ENCODE data around the gene SMIM32. TPM values are rescaled to one million over a fixed set of nuclear protein-coding genes. Genes with fewer than 3 reads are reported as not detected.

SMIM32 gene
- total RNA-seq, 1 donor from 2014 or later: not detected

DNA sequence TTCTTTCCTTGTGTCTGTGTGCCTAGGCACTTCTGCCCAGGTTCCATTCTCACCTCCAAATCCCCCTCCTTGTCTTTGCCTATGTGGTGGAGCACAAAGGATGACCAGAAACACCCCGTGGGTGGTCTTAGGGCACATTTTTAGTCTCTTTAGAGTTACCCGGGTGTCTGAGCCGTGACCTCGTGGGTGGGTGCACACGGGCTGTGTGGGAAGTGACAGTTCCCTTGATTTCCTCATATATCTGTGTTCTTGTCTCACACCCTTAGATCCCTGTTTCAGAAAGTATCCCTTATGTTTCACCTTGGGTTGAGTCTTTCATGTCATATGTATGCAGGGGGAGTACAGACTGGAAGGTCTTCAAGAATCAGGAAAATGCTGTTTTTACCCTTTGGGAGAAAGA lies 13.4 kb upstream of the SMIM32 start:
- DNase-seq: no peak

GRCh38 chr5:136205941-136206340 lies 13.0 kb upstream of the SMIM32 start:
- no peak for DNase-seq

DNA sequence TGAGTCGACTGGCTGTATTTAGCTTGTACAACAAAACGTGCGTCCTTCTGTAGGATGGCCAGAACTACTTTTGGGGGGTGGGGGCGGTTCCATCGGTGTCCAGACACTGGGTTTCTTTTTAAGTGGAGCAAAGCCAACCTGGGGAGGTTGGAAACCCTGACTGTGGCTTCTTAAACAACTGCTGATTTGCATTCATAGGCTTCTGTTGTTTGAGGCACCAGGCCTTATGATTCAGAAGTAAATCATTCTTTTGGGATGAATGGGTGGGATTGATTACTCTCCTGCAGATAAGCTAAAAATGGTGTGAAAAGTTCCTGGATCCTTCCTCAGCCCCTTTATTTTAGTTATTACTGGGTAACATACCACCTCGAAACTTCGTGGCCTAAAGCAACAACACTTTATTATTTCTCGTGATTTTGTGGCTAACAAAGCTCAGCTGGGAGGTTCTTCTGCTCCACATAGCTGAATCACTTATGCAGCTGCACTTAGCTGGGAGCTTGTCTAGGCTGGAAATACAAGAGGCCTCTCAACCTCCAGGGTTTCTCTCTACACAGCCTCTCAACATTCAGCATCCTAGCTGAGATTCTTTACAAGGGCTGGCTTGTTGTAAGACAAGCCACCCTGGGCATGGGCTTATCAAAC lies 12.2 kb upstream of the SMIM32 start:
- DNase-seq: no peak

GRCh38 chr5:136203303-136203922 lies 10.5 kb upstream of the SMIM32 start:
- no peak for DNase-seq

GRCh38 chr5:136202469-136203205 lies 9.7 kb upstream of the SMIM32 start:
- DNase-seq: no peak

DNA sequence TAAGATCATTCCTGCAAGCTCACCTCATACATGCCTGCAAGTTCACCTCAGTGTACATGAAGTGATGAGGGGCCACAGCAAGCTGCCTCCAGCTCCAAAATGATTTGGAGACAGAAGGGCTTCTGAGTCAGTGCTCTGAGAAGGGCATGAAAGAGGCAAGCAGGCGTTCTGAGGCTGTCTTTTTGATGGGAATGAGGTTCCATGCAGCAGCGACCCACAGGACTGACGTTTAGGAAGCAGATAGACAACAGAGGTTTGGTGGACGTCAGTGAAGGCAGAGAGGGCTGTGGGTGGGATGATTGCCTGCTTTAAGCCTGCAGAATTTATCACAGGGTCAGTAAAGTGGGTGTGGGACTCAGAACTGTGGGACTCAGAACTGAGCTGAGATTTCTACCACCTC lies 8.9 kb upstream of the SMIM32 start:
- DNase-seq: no peak

GRCh38 chr5:136200761-136201160 lies 7.8 kb upstream of the SMIM32 start:
- no peak for DNase-seq

DNA sequence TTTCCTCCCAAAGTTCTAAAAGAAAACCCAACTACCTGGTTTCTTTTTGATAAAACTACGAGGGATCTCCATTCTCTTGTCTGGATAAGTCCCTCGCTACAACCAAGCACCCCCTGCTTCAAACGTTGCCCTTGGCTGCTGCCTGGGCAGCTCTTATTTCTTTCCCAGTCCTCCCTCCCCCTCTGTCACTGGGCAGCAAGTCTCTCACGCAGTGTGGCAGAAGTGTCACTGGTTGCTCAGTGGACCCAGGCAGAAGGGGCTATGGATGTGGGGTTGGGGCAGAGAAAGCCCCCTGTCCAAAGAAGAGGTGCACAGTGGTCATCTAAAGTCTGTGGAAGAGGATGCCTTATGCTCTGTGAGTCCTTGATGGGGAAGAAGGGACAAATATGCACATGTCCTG lies 7.2 kb upstream of the SMIM32 start:
- DNase-seq: no peak

GRCh38 chr5:136199408-136199807 lies 6.4 kb upstream of the SMIM32 start:
- no peak for DNase-seq

DNA sequence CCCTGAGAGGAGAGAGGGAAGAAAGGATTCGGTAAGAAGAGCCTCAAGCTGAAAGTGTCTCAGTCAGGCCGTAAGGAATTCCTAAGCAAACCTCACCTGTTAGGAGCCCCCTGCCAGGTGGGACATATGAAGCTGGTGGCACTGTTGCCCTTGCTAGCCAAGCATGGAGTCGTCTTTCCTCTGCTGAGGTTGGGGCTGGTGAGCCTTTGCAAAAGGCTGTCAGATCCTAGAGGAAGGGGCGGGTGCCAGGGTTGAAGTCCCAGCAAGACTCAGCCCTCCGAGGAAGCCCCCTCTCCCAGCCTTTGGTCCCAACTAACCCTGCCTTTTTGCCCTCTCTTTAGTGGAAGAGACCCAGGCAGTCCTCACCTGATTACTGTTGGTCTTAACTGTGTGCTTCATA lies 5.5 kb upstream of the SMIM32 start:
- DNase-seq: no peak

GRCh38 chr5:136197462-136198142 lies 4.6 kb upstream of the SMIM32 start:
- no peak for DNase-seq

GRCh38 chr5:136195971-136196820 lies 3.2 kb upstream of the SMIM32 start:
- DNase-seq: no peak

DNA sequence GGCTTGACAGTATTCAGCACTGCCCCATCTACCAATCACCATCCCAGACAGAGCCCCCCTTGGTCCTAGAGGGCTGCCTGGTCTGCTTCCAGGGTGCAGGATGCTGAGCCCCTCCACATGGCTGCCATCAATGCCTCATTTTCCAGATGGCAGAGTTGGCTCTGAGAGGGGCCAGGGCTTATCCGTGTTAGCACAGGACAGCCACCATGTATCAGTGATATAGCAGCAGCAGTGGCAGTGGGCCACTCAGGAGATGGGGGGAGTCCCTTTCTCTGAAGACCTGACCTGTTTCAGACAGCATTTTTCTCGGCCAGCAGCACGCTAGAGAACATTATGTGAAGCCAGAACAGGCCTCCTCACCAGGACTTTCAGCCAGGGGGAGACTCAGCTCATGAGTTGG lies 1.6 kb upstream of the SMIM32 start:
- DNase-seq: no peak

DNA sequence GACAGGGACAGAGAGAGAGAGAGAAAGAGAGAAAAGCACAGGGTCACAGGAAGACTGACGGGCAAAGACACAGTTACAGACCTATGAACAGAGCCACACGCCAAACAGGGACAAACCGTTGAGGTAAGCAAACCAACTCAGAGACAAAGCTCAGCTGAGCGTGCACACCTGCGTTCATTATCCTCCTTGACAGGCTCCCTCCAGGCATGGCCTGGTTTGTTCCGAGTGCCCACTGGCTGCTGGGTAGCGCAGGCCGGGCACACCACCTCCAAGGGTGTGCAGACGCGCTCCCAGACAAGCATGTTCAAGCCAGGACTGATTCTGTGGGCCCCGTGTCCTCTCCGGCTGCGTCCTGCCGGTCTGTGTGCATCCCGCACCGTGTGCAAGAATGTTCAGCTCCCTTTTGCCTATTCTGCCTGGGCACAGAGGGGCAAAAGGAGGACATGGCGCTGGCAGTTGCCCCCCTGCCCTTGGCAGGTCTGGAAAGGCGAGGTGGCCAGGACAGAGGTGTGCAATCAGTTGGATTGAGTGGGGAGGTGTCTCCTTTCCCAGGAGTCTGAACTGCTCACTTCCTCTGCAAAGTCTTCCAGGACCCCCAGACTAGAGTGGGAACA lies 467 bp upstream of the SMIM32 start:
- DNase-seq: no peak

DNA sequence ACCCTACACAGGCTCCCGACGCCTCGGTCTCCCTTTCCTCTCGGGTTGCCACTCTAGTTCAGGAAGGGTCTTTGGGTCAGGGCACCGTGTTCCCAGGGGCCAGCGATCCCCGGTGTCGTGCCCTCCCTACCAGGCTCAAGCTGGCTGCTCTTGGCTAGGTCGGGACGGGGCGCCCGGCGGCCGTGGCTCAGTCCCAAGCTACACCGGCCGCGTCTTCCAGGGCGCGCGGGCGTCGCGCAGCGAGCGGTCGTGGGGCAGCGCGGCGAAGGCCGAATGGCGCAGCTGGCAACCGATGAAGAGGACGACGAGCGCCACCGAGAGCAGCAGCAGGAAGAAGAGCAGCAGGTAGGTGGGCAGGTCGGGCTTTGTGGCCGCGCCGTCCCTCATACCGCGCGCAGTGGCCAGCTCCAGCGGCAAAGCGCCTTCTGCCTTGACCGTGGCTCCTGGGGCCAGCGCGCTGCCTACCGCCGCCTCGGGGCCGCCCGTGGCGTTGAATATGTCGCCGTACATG lies 892 bp downstream of the SMIM32 start:
- DNase-seq: no peak

GRCh38 chr5:136191304-136192014 lies 1.5 kb downstream of the SMIM32 start:
- DNase-seq: no peak

- no peak for DNase-seq
Measured at GRCh38 chr5:136190904-136191303, 2.1 kb downstream of the SMIM32 start.

DNA sequence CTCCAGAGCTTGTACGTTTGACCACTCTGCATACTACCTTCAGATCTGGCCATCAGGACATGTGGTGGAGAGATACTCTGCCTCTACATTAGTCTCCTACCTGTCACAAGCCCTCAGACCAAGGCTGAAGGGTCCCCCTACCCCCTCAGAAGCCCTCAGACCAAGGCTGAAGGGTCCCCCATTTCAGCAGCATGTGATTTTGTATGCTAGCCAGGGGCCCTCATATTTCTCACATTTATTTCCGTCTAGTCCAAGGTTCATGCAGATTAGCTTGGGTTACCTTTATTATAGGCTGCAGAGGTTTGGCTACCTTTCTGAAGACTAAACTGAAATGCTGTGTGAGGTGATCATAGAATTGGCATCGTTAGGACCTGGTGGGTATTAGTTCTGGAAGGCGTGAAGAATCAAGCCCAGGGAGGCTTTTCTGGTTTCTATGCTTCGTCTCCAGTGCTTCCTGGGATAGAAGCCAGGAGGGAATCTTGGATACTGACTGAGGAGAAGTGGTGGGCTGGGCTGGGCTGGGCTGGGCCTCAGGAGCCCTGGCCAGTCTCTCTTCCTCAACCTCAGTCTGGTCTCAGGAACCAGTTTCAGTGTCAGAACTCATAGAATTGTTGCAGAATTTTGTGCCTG lies 2.8 kb downstream of the SMIM32 start:
- DNase-seq: no peak

DNA sequence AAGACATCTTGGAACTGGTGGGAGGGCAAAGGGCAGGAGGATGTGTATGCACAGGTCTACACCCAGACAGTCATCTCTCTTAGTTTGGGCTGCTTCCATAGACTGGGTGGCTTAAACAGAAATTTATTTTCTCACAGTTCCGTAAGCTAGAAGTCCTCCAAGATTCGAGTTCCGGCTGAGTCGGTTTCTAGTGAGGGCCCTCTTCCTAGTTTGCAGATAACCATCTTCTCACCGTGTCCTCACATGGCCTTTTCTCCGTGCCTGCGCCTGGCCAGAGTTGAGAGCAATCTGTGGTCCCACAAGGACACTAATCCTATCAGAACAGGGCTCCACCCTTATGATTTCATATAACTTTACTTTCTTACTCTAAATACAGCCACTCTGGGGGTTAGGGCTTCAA lies 4.1 kb downstream of the SMIM32 start:
- no peak for DNase-seq

DNA sequence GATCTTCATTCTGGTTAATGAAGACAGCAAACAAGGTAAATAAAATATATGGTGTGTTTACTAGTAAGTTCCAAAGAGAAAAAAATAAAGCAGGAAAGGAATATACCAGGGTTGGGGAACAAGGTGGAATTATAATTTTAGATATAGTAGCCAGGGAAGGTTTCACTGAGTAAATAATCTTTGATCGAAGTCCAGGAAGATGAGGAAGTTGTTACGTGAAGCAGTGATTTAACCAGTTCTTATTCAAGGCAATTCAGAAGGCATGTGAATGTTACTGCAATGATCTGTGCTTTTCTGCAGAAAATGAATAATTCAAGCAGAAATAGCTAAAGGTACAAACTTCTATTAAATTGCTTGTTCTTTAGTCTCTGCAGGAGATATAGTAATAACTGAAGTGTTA lies 6.2 kb downstream of the SMIM32 start:
- DNase-seq: no peak
